HepG2 (cell line): ENCODE measurements around the gene AFAP1. TPM values are rescaled to one million over a fixed set of nuclear protein-coding genes. Genes with fewer than 3 reads are reported as not detected.

Experiments used
- ATAC-seq: fragments of 200-7000 bp; cut with Tn5 transposase; 3 replicates; pipeline ENCODE4 v1.9.1; 2020; ENCODE audit warnings: mild to moderate bottlenecking, moderate library complexity
- BruUV-seq: library from RNA; stranded (reverse); fragments of 400-500 nt; replicated peaks from 2 replicates; lab custom pipeline; 2021; lab: Mats Ljungman, UMichigan
- CTCF ChIA-PET: fragments of 300-600 bp; formaldehyde crosslinking; extraction: SDS; loops from one replicate; lab custom pipeline; 2021; ENCODE audit warnings: low total read pairs, inconsistent platforms, low intra/inter-chr PET ratio; lab: Yijun Ruan, JAX
- POLR2A ChIA-PET: fragments of 350-600 bp; sonication (Branson Sonifier 250); formaldehyde crosslinking; loops from one replicate; lab custom pipeline; 2020; ENCODE audit warnings: antibody characterized with exemption, inconsistent platforms; lab: Yijun Ruan, JAX
- DNase-seq: peaks from one replicate; pipeline ENCODE4 v3.0.0-alpha.2; 2015; ENCODE audit warnings: low spot score
- FAIRE-seq: peaks from 3 replicates; lab custom pipeline; 2011; peaks lifted over from hg19 to GRCh38; lab: Jason Lieb, UNC
- H2AFZ ChIP-seq: one replicate; pipeline ENCODE4 v1.6.1; 2011; ENCODE audit warnings: low read length, inconsistent platforms
- H3K27ac ChIP-seq: fragments of 300-600 bp; 3 replicates; pipeline ENCODE4 v1.8.0; 2011; ENCODE audit warnings: mixed run types, mild to moderate bottlenecking, mixed read lengths, low read length, inconsistent platforms; ENCODE audit not compliant: insufficient read depth; ENCODE audit errors: extremely low read length
- H3K27me3 ChIP-seq, 2 experiments: fragments of 200-600 bp in 1 of 2; 2 replicates in 1 of 2; 3 replicates in 1 of 2; pipeline versions ENCODE4 v1.6.0 to v1.8.0; 2011; ENCODE audit warnings: low read length in 2 of 2, mild to moderate bottlenecking in 2 of 2, moderate library complexity in 2 of 2, inconsistent platforms in 1 of 2; ENCODE audit not compliant: insufficient read depth in 2 of 2, control insufficient read depth in 1 of 2
- H3K36me3 ChIP-seq, 2 experiments: fragments of 200-600 bp in 1 of 2; replicated peaks in 1 of 2; 2 replicates in 1 of 2; 3 replicates in 1 of 2; pipeline versions ENCODE4 v1.5.1 to v1.8.0; 2011; ENCODE audit warnings: low read length in 2 of 2, inconsistent platforms in 1 of 2; ENCODE audit not compliant: insufficient read depth in 2 of 2, control insufficient read depth in 1 of 2
- H3K4me1 ChIP-seq: 2 replicates; pipeline ENCODE4 v1.5.1; 2012; ENCODE audit warnings: low read length, inconsistent platforms; ENCODE audit not compliant: insufficient read depth
- H3K4me2 ChIP-seq: 2 replicates; pipeline ENCODE4 v1.6.0; 2011; ENCODE audit warnings: low read depth, low read length, inconsistent platforms
- H3K4me3 ChIP-seq, 3 experiments: fragments of 200-600 bp in 1 of 3; sonication (generic), shearing (Covaris generic) in 1 of 3; replicated peaks in 1 of 3; 2 replicates each; pipeline ENCODE4 v1.5.1; 2011 to 2016; ENCODE audit warnings: low read length in 3 of 3, inconsistent platforms in 2 of 3, low read depth in 2 of 3, mild to moderate bottlenecking in 2 of 3, control low read depth in 1 of 3, mixed read lengths in 1 of 3; ENCODE audit not compliant: insufficient read depth in 1 of 3
- H3K79me2 ChIP-seq: one replicate; pipeline ENCODE4 v1.6.1; 2011; ENCODE audit warnings: low read length, inconsistent platforms; ENCODE audit not compliant: insufficient read depth
- H3K9ac ChIP-seq: 2 replicates; pipeline ENCODE4 v1.6.0; 2011; ENCODE audit warnings: mild to moderate bottlenecking, low read depth, low read length, inconsistent platforms; ENCODE audit not compliant: insufficient read depth
- H3K9me3 ChIP-seq: 2 replicates; pipeline ENCODE4 v1.5.1; 2012; ENCODE audit warnings: mild to moderate bottlenecking, low read length
- H4K20me1 ChIP-seq: 2 replicates; pipeline ENCODE4 v1.6.0; 2011; ENCODE audit warnings: inconsistent platforms, mild to moderate bottlenecking, low read length, moderate library complexity; ENCODE audit not compliant: insufficient read depth
- FOXO4 ChIP-seq: sonication (generic); formaldehyde crosslinking; conservative IDR thresholded peaks from 2 replicates; pipeline ENCODE4 v1.8.1; 2023; ENCODE audit warnings: missing genetic modification reagents
- HMGA1 ChIP-seq: sonication (generic); formaldehyde crosslinking; conservative IDR thresholded peaks from 2 replicates; pipeline ENCODE4 v1.4.0; 2020; ENCODE audit warnings: missing genetic modification reagents
- HNF4A ChIP-seq: sonication (generic); formaldehyde crosslinking; IDR thresholded peaks from 2 replicates; pipeline ENCODE4 v1.4.0; 2020; ENCODE audit warnings: missing genetic modification reagents
- MIXL1 ChIP-seq: IDR thresholded peaks from 2 replicates; pipeline ENCODE4 v1.6.1; 2016
- SIX1 ChIP-seq: sonication (generic); formaldehyde crosslinking; IDR thresholded peaks from 2 replicates; pipeline ENCODE4 v1.4.0; 2020; ENCODE audit warnings: missing genetic modification reagents, borderline replicate concordance
- SOX13 ChIP-seq, 3 experiments: fragments of 450-650 bp in 1 of 3; sonication (generic) in 1 of 3; formaldehyde crosslinking in 1 of 3; IDR thresholded peaks in 2 of 3; conservative IDR thresholded peaks in 1 of 3; 2 replicates each; pipeline versions ENCODE4 v1.5.0 to v1.6.1; 2016 to 2020; ENCODE audit warnings: antibody characterized with exemption in 1 of 3, mild to moderate bottlenecking in 1 of 3, missing compliant biosample characterization in 1 of 3, missing genetic modification reagents in 1 of 3, moderate library complexity in 1 of 3
- ZNF296 ChIP-seq: sonication (generic); formaldehyde crosslinking; conservative IDR thresholded peaks from 2 replicates; pipeline ENCODE4 v1.5.0; 2020; ENCODE audit warnings: mild to moderate bottlenecking, missing genetic modification reagents
- ZNF746 ChIP-seq: sonication (generic); formaldehyde crosslinking; IDR thresholded peaks from 2 replicates; pipeline ENCODE4 v1.8.0; 2022; ENCODE audit warnings: mild to moderate bottlenecking, missing genetic modification reagents
- WGBS: methylation state at CpG from one replicate; pipeline ENCODE4 v1.1.6; 2017; ENCODE audit warnings: low lambda C conversion rate; 5-methylcytosine and 5-hydroxymethylcytosine counted together
- in situ Hi-C: cut with HindIII; loops from 2 replicates; pipeline ENCODE4 v1.10.0; 2017; ENCODE audit warnings: low pct_unique_long_range_greater_than_20kb; ENCODE audit not compliant: extremely low pct_ligation_motif_present
- intact Hi-C: fragments of 100-400 bp; cut with micrococcal nuclease; formaldehyde crosslinking; loops from one replicate; pipeline ENCODE4 v1.10.0; 2022; ENCODE audit not compliant: unreplicated experiment
- polyA plus RNA-seq, 8 experiments: library from polyadenylated mRNA; depleted of rRNA in 3 of 8; stranded (reverse) in 7 of 8; unstranded in 1 of 8; fragments of >200 nt; fragmentation: Illumina TruSeq in 4 of 8; extraction: Trizol in 4 of 8; gene quantifications; 2 replicates each; pipeline versions ENCODE4 v1.2.1 to v1.2.3, GENCODE V29; 2011 to 2016; ENCODE audit warnings: low read depth in 4 of 8, missing spikeins in 1 of 8, mixed read lengths in 1 of 8; ENCODE audit not compliant: insufficient read depth in 1 of 8
- total RNA-seq, 5 experiments: library from RNA; depleted of rRNA; stranded (reverse); fragments of >200 nt; fragmentation: Illumina TruSeq; extraction: Trizol; gene quantifications; 2 replicates each; pipeline ENCODE4 v1.2.3, GENCODE V29; 2016; ENCODE audit warnings: low read depth in 1 of 5
- TF ChIP-seq, protein P1 (sequence below): sonication (generic); formaldehyde crosslinking; IDR thresholded peaks from 2 replicates; pipeline ENCODE4 v1.5.0; 2020; ENCODE audit warnings: mild to moderate bottlenecking, missing genetic modification reagents
- TF ChIP-seq, protein P2 (sequence below): sonication (generic); formaldehyde crosslinking; conservative IDR thresholded peaks from 2 replicates; pipeline ENCODE4 v1.4.0; 2020; ENCODE audit warnings: mild to moderate bottlenecking, missing genetic modification reagents, moderate library complexity

Gene AFAP1
- total and polyA plus RNA-seq, 2 of the 13 experiments (the other 11 are each of a cell fraction or from before 2014, with no cell fraction given) = 2.5 TPM

DNA sequence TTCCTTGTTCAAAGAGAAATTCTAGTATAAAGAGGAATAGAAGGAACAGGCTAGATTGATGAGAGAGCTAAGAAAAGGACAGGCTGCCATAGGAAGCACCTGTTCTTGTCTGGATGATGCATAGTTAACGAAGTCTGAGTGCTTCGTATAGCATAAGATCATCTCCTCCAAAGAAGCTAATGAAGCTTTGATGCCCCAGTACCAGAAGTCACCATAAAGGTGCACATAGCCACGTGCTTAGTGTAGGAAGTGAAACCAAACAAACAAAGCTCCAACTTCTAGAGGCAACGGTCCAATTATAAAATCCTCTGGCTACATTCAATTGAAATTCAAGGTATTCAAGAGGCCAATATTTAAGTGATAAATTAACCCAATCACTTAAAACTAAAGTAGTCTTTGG lies 31.0 kb downstream of the AFAP1 start:
- Histone ChIP-seq H3K9ac (no peak overlapping the region), H2AFZ (no peak overlapping the region), H3K79me2 (peaks cover 11% of the 10 kb centered on the region), H4K20me1 (no peaks in the 10 kb centered on the region), H3K9me3 (no peaks in the 10 kb centered on the region), H3K4me3 (no peak overlapping the region), H3K27ac (no peak overlapping the region), H3K36me3 (no peaks in the 10 kb centered on the region), H3K27me3 (no peaks in the 10 kb centered on the region), H3K4me2 (no peak overlapping the region), H3K4me1 (peaks cover 50% of the 10 kb centered on the region)
- TF ChIP-seq ZNF746 (CRISPR knock-in tag) = no peak
- no peak for TF ChIP-seq FOXO4 (CRISPR knock-in tag)
- ChIA-PET POLR2A (no interaction called here), CTCF (no interaction called here)
- in situ Hi-C loops = no loop called here
- no peak for DNase-seq
- intact Hi-C loops = no loop called here
- 82% methylated on average over 4 of the region's 4 CpGs for WGBS
- FAIRE-seq = no peak
- no TSS peak for BruUV-seq
- no peak for ATAC-seq

DNA sequence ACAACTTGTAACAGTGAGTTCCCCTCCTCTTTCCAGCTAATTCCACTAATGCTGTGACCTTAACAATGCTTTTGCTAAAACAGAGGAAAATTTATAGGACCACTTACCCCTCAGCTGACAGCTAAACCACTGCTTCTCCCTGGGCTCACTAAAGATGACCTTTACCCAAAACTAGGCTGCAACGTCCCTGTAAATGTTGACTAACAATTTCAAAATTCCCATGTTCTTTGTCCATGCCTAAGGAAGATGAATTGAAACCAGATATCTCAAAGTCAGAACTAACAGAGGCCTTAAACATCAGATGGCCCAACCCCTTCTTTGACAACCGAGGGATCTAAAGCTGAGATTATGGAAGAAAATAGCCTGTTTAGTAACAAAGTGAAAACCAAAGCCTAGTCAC lies 32.5 kb downstream of the AFAP1 start:
- peak; percentile 47 for FAIRE-seq
- Histone ChIP-seq H3K4me1 (peaks cover 50% of the 10 kb centered on the region), H3K9me3 (no peaks in the 10 kb centered on the region), H3K4me2 (peak overlapping the region; percentile 18), H4K20me1 (no peaks in the 10 kb centered on the region), H3K36me3 (no peaks in the 10 kb centered on the region), H3K9ac (no peak overlapping the region), H2AFZ (no peak overlapping the region), H3K79me2 (peaks cover 11% of the 10 kb centered on the region), H3K27me3 (no peaks in the 10 kb centered on the region), H3K27ac (no peak overlapping the region), H3K4me3 (no peak overlapping the region)
- BruUV-seq = no TSS peak
- DNase-seq = peak; percentile 28
- in situ Hi-C loops = no loop called here
- ATAC-seq = peak; percentile 51; the same call in 2 of the 3 replicates
- 3% methylated on average over 2 of the region's 2 CpGs for WGBS
- intact Hi-C loops = loop anchor here (1.0 kb wide), 1 partner anchor 49 kb away; no protein-coding TSS in a partner anchor
- ChIA-PET POLR2A (no interaction called here), CTCF (no interaction called here)
- TF ChIP-seq SIX1 (CRISPR knock-in tag) (peak; percentile 64; the same call in 1 of the 2 replicates), HMGA1 (CRISPR knock-in tag) (no peak), SOX13 (IDR thresholded peaks at IDR 0.05) (no peak), SOX13 (CRISPR knock-in tag; conservative IDR thresholded peaks at IDR 0.05 in 1 of 2, IDR thresholded peaks at IDR 0.05 in 1 of 2) (0 out of 4 replicates have a peak, but pooled peaks of 1 of the 2 experiments have one; percentile 10), MIXL1 (CRISPR knock-in tag) (no peak), HNF4A (CRISPR knock-in tag) (0 out of 2 replicates have a peak, but pooled peaks have one; percentile 10), ZNF296 (no peak)
- TF ChIP-seq, protein P1, sequence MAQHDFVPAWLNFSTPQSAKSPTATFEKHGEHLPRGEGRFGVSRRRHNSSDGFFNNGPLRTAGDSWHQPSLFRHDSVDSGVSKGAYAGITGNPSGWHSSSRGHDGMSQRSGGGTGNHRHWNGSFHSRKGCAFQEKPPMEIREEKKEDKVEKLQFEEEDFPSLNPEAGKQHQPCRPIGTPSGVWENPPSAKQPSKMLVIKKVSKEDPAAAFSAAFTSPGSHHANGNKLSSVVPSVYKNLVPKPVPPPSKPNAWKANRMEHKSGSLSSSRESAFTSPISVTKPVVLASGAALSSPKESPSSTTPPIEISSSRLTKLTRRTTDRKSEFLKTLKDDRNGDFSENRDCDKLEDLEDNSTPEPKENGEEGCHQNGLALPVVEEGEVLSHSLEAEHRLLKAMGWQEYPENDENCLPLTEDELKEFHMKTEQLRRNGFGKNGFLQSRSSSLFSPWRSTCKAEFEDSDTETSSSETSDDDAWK = no peak
- TF ChIP-seq, protein P2, sequence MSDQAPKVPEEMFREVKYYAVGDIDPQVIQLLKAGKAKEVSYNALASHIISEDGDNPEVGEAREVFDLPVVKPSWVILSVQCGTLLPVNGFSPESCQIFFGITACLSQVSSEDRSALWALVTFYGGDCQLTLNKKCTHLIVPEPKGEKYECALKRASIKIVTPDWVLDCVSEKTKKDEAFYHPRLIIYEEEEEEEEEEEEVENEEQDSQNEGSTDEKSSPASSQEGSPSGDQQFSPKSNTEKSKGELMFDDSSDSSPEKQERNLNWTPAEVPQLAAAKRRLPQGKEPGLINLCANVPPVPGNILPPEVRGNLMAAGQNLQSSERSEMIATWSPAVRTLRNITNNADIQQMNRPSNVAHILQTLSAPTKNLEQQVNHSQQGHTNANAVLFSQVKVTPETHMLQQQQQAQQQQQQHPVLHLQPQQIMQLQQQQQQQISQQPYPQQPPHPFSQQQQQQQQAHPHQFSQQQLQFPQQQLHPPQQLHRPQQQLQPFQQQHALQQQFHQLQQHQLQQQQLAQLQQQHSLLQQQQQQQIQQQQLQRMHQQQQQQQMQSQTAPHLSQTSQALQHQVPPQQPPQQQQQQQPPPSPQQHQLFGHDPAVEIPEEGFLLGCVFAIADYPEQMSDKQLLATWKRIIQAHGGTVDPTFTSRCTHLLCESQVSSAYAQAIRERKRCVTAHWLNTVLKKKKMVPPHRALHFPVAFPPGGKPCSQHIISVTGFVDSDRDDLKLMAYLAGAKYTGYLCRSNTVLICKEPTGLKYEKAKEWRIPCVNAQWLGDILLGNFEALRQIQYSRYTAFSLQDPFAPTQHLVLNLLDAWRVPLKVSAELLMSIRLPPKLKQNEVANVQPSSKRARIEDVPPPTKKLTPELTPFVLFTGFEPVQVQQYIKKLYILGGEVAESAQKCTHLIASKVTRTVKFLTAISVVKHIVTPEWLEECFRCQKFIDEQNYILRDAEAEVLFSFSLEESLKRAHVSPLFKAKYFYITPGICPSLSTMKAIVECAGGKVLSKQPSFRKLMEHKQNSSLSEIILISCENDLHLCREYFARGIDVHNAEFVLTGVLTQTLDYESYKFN (CRISPR knock-in tag) = 0 out of 2 replicates have a peak, but pooled peaks have one; percentile 17
